Effector memory CD4-positive, alpha-beta T cell (primary cell): ENCODE data around the gene DAPK2.

Experiments
- DNase-seq, 3 donors: peaks; one replicate each; pipeline ENCODE4 v3.0.0-alpha.2; 2020
- H3K27ac ChIP-seq: 2 replicates; pipeline ENCODE4 v1.7.0; 2013; ENCODE audit warnings: mild to moderate bottlenecking, low read length, moderate library complexity; ENCODE audit not compliant: insufficient read depth, poor library complexity, severe bottlenecking
- H3K27me3 ChIP-seq: replicated peaks from 2 replicates; pipeline ENCODE4 v1.7.0; 2013; ENCODE audit warnings: mild to moderate bottlenecking, low read length; ENCODE audit not compliant: insufficient read depth, control insufficient read depth, poor library complexity, severe bottlenecking
- H3K36me3 ChIP-seq: 2 replicates; pipeline ENCODE4 v1.7.0; 2013; ENCODE audit warnings: mild to moderate bottlenecking, low read length, moderate library complexity; ENCODE audit not compliant: control insufficient read depth, insufficient read depth
- H3K4me1 ChIP-seq: 2 replicates; pipeline ENCODE4 v1.7.0; 2013; ENCODE audit warnings: low read length, mild to moderate bottlenecking; ENCODE audit not compliant: control insufficient read depth, insufficient read depth, poor library complexity, severe bottlenecking
- H3K4me3 ChIP-seq: 2 replicates; pipeline ENCODE4 v1.7.0; 2013; ENCODE audit warnings: low read length, low read depth, mild to moderate bottlenecking; ENCODE audit not compliant: insufficient read depth, poor library complexity, severe bottlenecking
- H3K9me3 ChIP-seq: 2 replicates; pipeline ENCODE4 v1.7.0; 2013; ENCODE audit warnings: mild to moderate bottlenecking, low read length, moderate library complexity; ENCODE audit not compliant: control insufficient read depth

The DAPK2 gene

GRCh38 chr15:63945838-63946298 lies 100.4 kb downstream of the DAPK2 start:
- H3K27ac ChIP-seq = no peak overlapping the region
- no peaks in the 10 kb centered on the region for H3K9me3 ChIP-seq
- H3K36me3 ChIP-seq = no peaks in the 10 kb centered on the region
- no peaks in the 10 kb centered on the region for H3K27me3 ChIP-seq
- no peak for DNase-seq
- no peak overlapping the region for H3K4me3 ChIP-seq
- H3K4me1 ChIP-seq = peaks cover 5% of the 10 kb centered on the region

GRCh38 chr15:63945007-63945788 lies 101.1 kb downstream of the DAPK2 start:
- H3K27me3 ChIP-seq = no peaks in the 10 kb centered on the region
- H3K4me1 ChIP-seq = peaks cover 5% of the 10 kb centered on the region
- H3K9me3 ChIP-seq = no peaks in the 10 kb centered on the region
- H3K4me3 ChIP-seq = no peak overlapping the region
- DNase-seq = peak; percentile 29 to 42 (median 31)
- no peak overlapping the region for H3K27ac ChIP-seq
- no peaks in the 10 kb centered on the region for H3K36me3 ChIP-seq

GRCh38 chr15:63944681-63944955 lies 101.7 kb downstream of the DAPK2 start:
- H3K4me3 ChIP-seq = no peak overlapping the region
- H3K4me1 ChIP-seq = peaks cover 8% of the 10 kb centered on the region
- H3K9me3 ChIP-seq = no peaks in the 10 kb centered on the region
- H3K36me3 ChIP-seq = no peaks in the 10 kb centered on the region
- no peaks in the 10 kb centered on the region for H3K27me3 ChIP-seq
- DNase-seq = no peak
- no peak overlapping the region for H3K27ac ChIP-seq

- DNase-seq = no peak
- no peaks in the 10 kb centered on the region for H3K36me3 ChIP-seq
- no peaks in the 10 kb centered on the region for H3K9me3 ChIP-seq
- H3K4me1 ChIP-seq = peaks cover 12% of the 10 kb centered on the region
- no peak overlapping the region for H3K27ac ChIP-seq
- H3K27me3 ChIP-seq = no peaks in the 10 kb centered on the region
- no peak overlapping the region for H3K4me3 ChIP-seq
Measured at GRCh38 chr15:63943829-63944680, 102.2 kb downstream of the DAPK2 start.

GRCh38 chr15:63942486-63943365 lies 103.6 kb downstream of the DAPK2 start:
- Histone ChIP-seq H3K9me3 (no peaks in the 10 kb centered on the region), H3K4me3 (no peak overlapping the region), H3K27me3 (no peaks in the 10 kb centered on the region), H3K36me3 (no peaks in the 10 kb centered on the region), H3K27ac (no peak overlapping the region), H3K4me1 (peaks cover 22% of the 10 kb centered on the region)
- no peak for DNase-seq

- Histone ChIP-seq H3K27me3 (no peaks in the 10 kb centered on the region), H3K27ac (no peak overlapping the region), H3K9me3 (no peaks in the 10 kb centered on the region), H3K4me3 (no peak overlapping the region), H3K36me3 (no peaks in the 10 kb centered on the region), H3K4me1 (peaks cover 22% of the 10 kb centered on the region)
- no peak for DNase-seq
Measured at GRCh38 chr15:63941698-63942465, 104.4 kb downstream of the DAPK2 start.

GRCh38 chr15:63940966-63941620 lies 105.2 kb downstream of the DAPK2 start:
- Histone ChIP-seq H3K4me3 (no peak overlapping the region), H3K27ac (no peak overlapping the region), H3K4me1 (peaks cover 22% of the 10 kb centered on the region), H3K9me3 (no peaks in the 10 kb centered on the region), H3K36me3 (no peaks in the 10 kb centered on the region), H3K27me3 (no peaks in the 10 kb centered on the region)
- DNase-seq = no peak

GRCh38 chr15:63939531-63940130 lies 106.7 kb downstream of the DAPK2 start:
- H3K27ac ChIP-seq = no peak overlapping the region
- H3K4me1 ChIP-seq = peaks cover 17% of the 10 kb centered on the region
- H3K27me3 ChIP-seq = no peaks in the 10 kb centered on the region
- DNase-seq = peak in 1 of 3 donors; percentile 5
- no peaks in the 10 kb centered on the region for H3K36me3 ChIP-seq
- H3K9me3 ChIP-seq = no peaks in the 10 kb centered on the region
- no peak overlapping the region for H3K4me3 ChIP-seq
